K562 (cell line): ENCODE results near the gene RORC. TPM values are rescaled to one million over a fixed set of nuclear protein-coding genes. Genes with fewer than 3 reads are reported as not detected.

Source experiments
- ATAC-seq: fragments of 200-7000 bp; cut with Tn5 transposase; 3 replicates; pipeline ENCODE4 v1.9.1; 2020; ENCODE audit warnings: moderate library complexity
- BruUV-seq: library from RNA; stranded (reverse); fragments of 400-500 nt; replicated peaks from 2 replicates; lab custom pipeline; 2021; lab: Mats Ljungman, UMichigan
- CTCF ChIA-PET: fragments of 300-600 bp; formaldehyde crosslinking; extraction: SDS; loops from one replicate; lab custom pipeline; 2021; ENCODE audit warnings: low intra/inter-chr PET ratio; lab: Yijun Ruan, JAX
- POLR2A ChIA-PET: fragments of 300-600, 350-650 bp; sonication (Branson Sonifier 250); formaldehyde crosslinking; extraction: SDS; loops from one replicate; lab custom pipeline; 2021; ENCODE audit warnings: antibody characterized with exemption, inconsistent platforms; lab: Yijun Ruan, JAX
- DNase-seq, 4 experiments: peaks; one replicate each; pipeline versions ENCODE4 v3.0.0 to v3.0.0-alpha.2; 2011 to 2018; ENCODE audit warnings: low spot score in 3 of 4, mixed read lengths in 3 of 4; ENCODE audit errors: extremely low read depth in 1 of 4
- FAIRE-seq: peaks from 2 replicates; lab custom pipeline; 2011; peaks lifted over from hg19 to GRCh38; lab: Jason Lieb, UNC
- H2AFZ ChIP-seq: 2 replicates; pipeline ENCODE4 v1.6.0; 2011; ENCODE audit warnings: low read depth, low read length, control low read depth, inconsistent platforms
- H3K27ac ChIP-seq: fragments of 200-600 bp; 3 replicates; pipeline ENCODE4 v1.8.0; 2011; ENCODE audit warnings: low read depth, mild to moderate bottlenecking, control low read depth, inconsistent platforms, low read length, moderate library complexity, mixed read lengths; ENCODE audit errors: extremely low read depth
- H3K27me3 ChIP-seq, 2 experiments: fragments of 300-600 bp in 1 of 2; 2 replicates in 1 of 2; 3 replicates in 1 of 2; pipeline versions ENCODE4 v1.6.0 to v1.8.0; 2011; ENCODE audit warnings: inconsistent platforms in 2 of 2, low read length in 2 of 2, mild to moderate bottlenecking in 1 of 2, mixed read lengths in 1 of 2, moderate library complexity in 1 of 2; ENCODE audit not compliant: control insufficient read depth in 2 of 2, insufficient read depth in 2 of 2
- H3K36me3 ChIP-seq: fragments of 300-600 bp; 3 replicates; pipeline ENCODE4 v1.8.0; 2011; ENCODE audit warnings: mild to moderate bottlenecking, low read length, inconsistent platforms; ENCODE audit not compliant: control insufficient read depth, insufficient read depth
- H3K4me1 ChIP-seq, 2 experiments: fragments of 200-600 bp in 1 of 2; replicated peaks in 1 of 2; 2 replicates in 1 of 2; 3 replicates in 1 of 2; pipeline versions ENCODE4 v1.5.1 to v1.8.0; 2011; ENCODE audit warnings: inconsistent platforms in 2 of 2, low read length in 2 of 2, mild to moderate bottlenecking in 1 of 2, mixed read lengths in 1 of 2, moderate library complexity in 1 of 2; ENCODE audit not compliant: control insufficient read depth in 2 of 2, insufficient read depth in 2 of 2
- H3K4me2 ChIP-seq: 2 replicates; pipeline ENCODE4 v1.6.1; 2011; ENCODE audit warnings: low read length, control low read depth, inconsistent platforms, mixed read lengths; ENCODE audit not compliant: insufficient read depth
- H3K4me3 ChIP-seq: fragments of 200-600 bp; sonication (generic), shearing (Covaris generic); 2 replicates; pipeline ENCODE4 v1.5.1; 2016; ENCODE audit warnings: control low read depth, inconsistent platforms
- H3K79me2 ChIP-seq: fragments of 200-600 bp; 3 replicates; pipeline ENCODE4 v1.8.0; 2011; ENCODE audit warnings: low read length, inconsistent platforms; ENCODE audit not compliant: control insufficient read depth, insufficient read depth
- H3K9ac ChIP-seq, 2 experiments: 2 replicates each; pipeline versions ENCODE4 v1.6.0 to v1.6.1; 2011; ENCODE audit warnings: low read depth in 2 of 2, low read length in 2 of 2, control low read depth in 1 of 2, inconsistent platforms in 1 of 2, mild to moderate bottlenecking in 1 of 2, mixed read lengths in 1 of 2; ENCODE audit not compliant: insufficient read depth in 1 of 2
- H3K9me1 ChIP-seq: one replicate; pipeline ENCODE4 v1.6.0; 2011; ENCODE audit warnings: inconsistent platforms, mild to moderate bottlenecking, low read length, moderate library complexity; ENCODE audit not compliant: control insufficient read depth, insufficient read depth
- H3K9me3 ChIP-seq: replicated peaks from 2 replicates; pipeline ENCODE4 v1.5.1; 2011; ENCODE audit warnings: low read depth, low read length, inconsistent platforms; ENCODE audit not compliant: control insufficient read depth, insufficient read depth
- H4K20me1 ChIP-seq: replicated peaks from 2 replicates; pipeline ENCODE4 v1.6.1; 2011; ENCODE audit warnings: low read length, inconsistent platforms, mixed read lengths; ENCODE audit not compliant: control insufficient read depth, insufficient read depth
- RFX7 ChIP-seq: fragments of 250-450 bp; sonication (Bioruptor Pico); IDR thresholded peaks from 2 replicates; pipeline ENCODE4 v1.5.1; 2021; ENCODE audit warnings: mild to moderate bottlenecking
- ZNF41 ChIP-seq: fragments of 250-450 bp; sonication (Bioruptor Pico); conservative IDR thresholded peaks from 2 replicates; pipeline ENCODE4 v1.4.0; 2020; ENCODE audit warnings: mild to moderate bottlenecking
- ZNF551 ChIP-seq: fragments of 250-450 bp; sonication (Bioruptor Pico); IDR thresholded peaks from 2 replicates; pipeline ENCODE4 v1.5.0; 2021; ENCODE audit warnings: mild to moderate bottlenecking, moderate library complexity
- WGBS: fragments of 100-300 bp; shearing (Covaris generic); methylation state at CpG from one replicate; pipeline ENCODE4 v1.1.6; 2016; ENCODE audit warnings: low coverage, mixed read lengths; ENCODE audit not compliant: insufficient coverage; ENCODE audit errors: missing lambda C conversion rate; 5-methylcytosine and 5-hydroxymethylcytosine counted together
- in situ Hi-C: fragments of 300-500 bp; cut with MboI; formaldehyde crosslinking; loops from 4 replicates; pipeline ENCODE4 v1.15.0; 2018; ENCODE audit warnings: inconsistent platforms, mixed read lengths
- intact Hi-C: fragments of 100-400 bp; cut with micrococcal nuclease; formaldehyde crosslinking; loops from 2 replicates; pipeline ENCODE4 v1.14.2; 2022
- polyA plus RNA-seq, 8 experiments: library from polyadenylated mRNA; depleted of rRNA in 4 of 8; stranded (reverse) in 5 of 8; unstranded in 3 of 8; fragments of >200 nt; fragmentation: Nextera tagmentation in 2 of 8; fragmentation: Illumina TruSeq in 1 of 8; extraction: Ambion mirVana in 2 of 8; extraction: Trizol in 1 of 8; gene quantifications; 2 replicates each; pipeline versions ENCODE4 v1.2.1 to v1.2.3, GENCODE V29; 2011 to 2014; ENCODE audit warnings: inconsistent platforms in 1 of 8, missing spikeins in 1 of 8
- total RNA-seq, 7 experiments: library from RNA; depleted of rRNA in 6 of 7; stranded (reverse); fragments of >200 nt in 6 of 7; fragmentation: Illumina TruSeq in 2 of 7; extraction: Trizol in 2 of 7; gene quantifications; 2 replicates each; pipeline versions ENCODE4 v1.2.1 to v1.2.3, GENCODE V29; 2011 to 2021; ENCODE audit warnings: low replicate concordance in 1 of 7
- TF ChIP-seq, protein P1 (sequence below): fragments of 450-650 bp; conservative IDR thresholded peaks from 2 replicates; pipeline ENCODE4 v1.6.1; 2016; ENCODE audit warnings: missing genetic modification characterization, low read depth, mild to moderate bottlenecking, control low read depth, missing compliant biosample characterization

The RORC gene
- total and polyA plus RNA-seq, 9 of the 15 experiments (the other 6 are each of a cell fraction or from before 2014, with no cell fraction given), result not detected

DNA sequence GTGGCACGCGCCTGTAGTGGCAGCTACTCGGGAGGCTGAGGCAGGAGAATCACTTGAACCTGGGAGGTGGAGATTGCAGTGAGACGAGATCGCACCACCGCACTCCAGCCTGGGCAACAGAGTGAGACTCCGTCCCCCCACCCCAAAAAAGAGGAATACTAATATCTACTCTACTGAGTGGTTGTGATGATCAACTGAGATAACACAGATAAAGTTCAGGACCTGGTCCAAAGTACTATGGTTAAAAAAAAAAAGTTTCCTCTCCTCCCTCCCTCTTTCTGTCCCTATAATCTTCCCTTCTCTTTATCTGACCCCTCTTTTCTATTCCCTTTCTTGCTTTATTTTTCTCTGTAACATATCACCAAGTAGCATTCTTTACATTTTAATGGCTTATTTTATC lies 4.0 kb upstream of the RORC start:
- POLR2A ChIA-PET, result interaction anchor here (1.0 to 1.5 kb wide), 2 partner anchors 119 to 166 kb away, joined by 3 read pairs; partner anchors contain the start of gene CELF3
- in situ Hi-C loops, result no loop called here
- H4K20me1 ChIP-seq, result no peaks in the 10 kb centered on the region
- CTCF ChIA-PET, result interaction anchor here (0.7 to 2.7 kb wide), 5 partner anchors 100 to 392 kb away, joined by 3 to 26 read pairs (median 7); no protein-coding TSS in a partner anchor
- WGBS, result 35% methylated on average over 3 of the region's 7 CpGs
- H3K4me2 ChIP-seq, result no peak overlapping the region
- H3K79me2 ChIP-seq, result no peaks in the 10 kb centered on the region
- H2AFZ ChIP-seq, result no peak overlapping the region
- DNase-seq, result no peak
- no peaks in the 10 kb centered on the region for H3K36me3 ChIP-seq
- H3K4me3 ChIP-seq, result no peak overlapping the region
- intact Hi-C loops, result loop anchor here (5.0 kb wide), 2 partner anchors 243 to 533 kb away; no protein-coding TSS in a partner anchor
- no peak overlapping the region for H3K9ac ChIP-seq
- peaks cover 3 to 9% of the 10 kb centered on the region in 2 experiments; a peak in 3 of 5 replicates for H3K27me3 ChIP-seq
- FAIRE-seq, result no peak
- peaks cover 5 to 27% of the 10 kb centered on the region in 2 experiments; a peak in 4 of 5 replicates for H3K4me1 ChIP-seq
- H3K9me1 ChIP-seq, result peaks cover 3% of the 10 kb centered on the region
- no peaks in the 10 kb centered on the region for H3K9me3 ChIP-seq
- no peak for ATAC-seq
- BruUV-seq, result no TSS peak
- H3K27ac ChIP-seq, result no peak overlapping the region
- TF ChIP-seq RFX7 (CRISPR knock-in tag) (no peak), ZNF551 (no peak), ZNF41 (CRISPR knock-in tag) (no peak)
- TF ChIP-seq, protein P1, sequence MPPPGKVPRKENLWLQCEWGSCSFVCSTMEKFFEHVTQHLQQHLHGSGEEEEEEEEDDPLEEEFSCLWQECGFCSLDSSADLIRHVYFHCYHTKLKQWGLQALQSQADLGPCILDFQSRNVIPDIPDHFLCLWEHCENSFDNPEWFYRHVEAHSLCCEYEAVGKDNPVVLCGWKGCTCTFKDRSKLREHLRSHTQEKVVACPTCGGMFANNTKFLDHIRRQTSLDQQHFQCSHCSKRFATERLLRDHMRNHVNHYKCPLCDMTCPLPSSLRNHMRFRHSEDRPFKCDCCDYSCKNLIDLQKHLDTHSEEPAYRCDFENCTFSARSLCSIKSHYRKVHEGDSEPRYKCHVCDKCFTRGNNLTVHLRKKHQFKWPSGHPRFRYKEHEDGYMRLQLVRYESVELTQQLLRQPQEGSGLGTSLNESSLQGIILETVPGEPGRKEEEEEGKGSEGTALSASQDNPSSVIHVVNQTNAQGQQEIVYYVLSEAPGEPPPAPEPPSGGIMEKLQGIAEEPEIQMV (tag), result no peak
